ENCODE results near the gene RPL14. TPM values are rescaled to one million over a fixed set of nuclear protein-coding genes. Genes with fewer than 3 reads are reported as not detected.

RPL14 gene
- total RNA-seq = 178 and 195 TPM in 2 replicates

DNA sequence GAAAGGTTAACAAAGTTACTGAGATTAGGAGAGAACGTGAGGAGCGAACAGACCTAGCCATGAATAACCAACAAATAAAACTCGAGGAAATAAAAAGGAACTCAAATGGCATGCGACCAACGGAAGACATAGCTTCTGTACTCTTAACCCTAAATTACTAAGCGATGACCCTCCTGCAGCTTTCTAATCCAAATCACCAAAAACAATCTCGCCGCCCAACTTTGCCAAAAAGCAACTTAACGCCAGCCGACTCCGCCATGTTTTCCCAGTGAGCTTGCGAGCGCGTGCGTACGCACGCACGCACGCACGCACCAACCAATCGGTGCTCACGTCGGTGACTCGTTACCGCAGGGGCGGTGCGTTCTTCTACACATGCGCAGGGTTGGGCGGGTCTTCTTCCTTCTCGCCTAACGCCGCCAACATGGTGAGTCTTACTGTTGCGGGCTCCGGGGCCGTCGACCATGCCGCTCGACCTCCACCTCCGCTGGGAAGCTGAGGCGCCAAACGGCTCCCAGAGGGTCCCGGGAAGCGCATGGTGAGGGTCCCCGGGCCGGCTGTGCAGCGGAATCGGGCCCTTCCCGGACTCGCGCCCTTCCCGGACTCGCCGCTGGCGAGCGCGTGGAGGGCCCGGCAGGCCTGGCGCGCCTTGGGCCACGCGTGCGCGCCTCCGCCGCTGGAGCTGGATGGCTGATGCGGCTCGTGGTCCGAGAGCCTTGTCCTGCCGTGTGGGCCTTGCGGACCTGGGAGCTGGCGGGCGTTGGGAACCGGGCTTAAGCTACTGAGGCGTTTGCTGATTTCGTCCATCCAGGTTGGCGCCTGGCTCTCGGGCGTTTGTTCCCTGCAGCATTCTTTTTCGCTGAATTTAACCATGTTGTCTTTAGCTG, at the start of gene RPL14:
Gene RPL14, plus strand, starts transcription at position 400 of the 884 bp plus-strand sequence. Its CDS starts 133 bp downstream, at position 533.

DNA sequence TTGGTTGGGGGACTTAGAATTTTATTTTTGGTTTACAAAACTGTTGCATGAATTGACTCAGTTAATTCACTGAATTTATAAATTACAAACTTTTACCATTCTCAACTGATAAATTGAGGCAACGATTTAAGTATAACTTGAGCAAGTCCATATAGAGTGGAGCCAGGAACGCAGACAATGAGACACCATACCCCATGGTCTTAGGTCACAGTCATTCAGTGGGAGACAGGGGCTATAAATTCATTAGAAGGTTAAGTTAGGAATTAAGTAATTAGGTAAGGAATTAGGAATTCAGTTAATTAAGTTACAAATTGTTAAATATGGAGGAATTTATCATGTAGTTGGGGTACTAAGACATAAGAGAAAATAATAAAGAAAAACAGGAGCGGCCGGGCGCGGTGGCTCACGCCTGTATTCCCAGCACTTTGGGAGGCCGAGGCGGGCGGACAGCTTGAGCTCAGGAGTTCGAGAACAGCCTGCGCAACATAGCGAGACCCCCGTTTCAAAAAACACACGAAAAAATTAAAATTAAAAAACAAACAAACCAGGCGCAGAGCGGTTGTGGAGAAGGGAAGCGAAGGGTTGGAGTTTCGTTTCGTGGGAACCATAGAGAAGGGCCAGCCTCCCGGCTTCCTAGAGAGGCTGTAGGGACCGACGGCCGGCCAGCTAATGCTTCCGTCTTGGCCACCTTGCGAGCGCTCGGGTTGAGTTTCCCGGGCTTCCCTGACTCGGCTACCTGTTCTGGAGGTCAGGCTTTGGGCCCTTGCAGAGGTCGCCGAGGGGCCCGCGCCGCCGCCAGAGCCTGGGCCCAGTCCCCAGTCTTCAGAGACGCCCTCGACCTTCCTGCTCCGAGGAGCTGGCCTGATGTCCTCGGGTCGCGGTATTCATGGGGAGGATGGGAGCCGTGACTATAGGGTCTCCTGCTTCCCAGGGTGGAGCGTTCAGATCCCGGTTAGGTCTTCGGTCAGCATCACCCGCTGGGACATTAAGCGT, 19.6 kb downstream of the RPL14 start, which contains the start of gene ZNF619:
Gene ZNF619, plus strand, starts transcription at position 645 of the 993 bp plus-strand sequence. CDS start 858 bp downstream, outside the sequence.

DNA sequence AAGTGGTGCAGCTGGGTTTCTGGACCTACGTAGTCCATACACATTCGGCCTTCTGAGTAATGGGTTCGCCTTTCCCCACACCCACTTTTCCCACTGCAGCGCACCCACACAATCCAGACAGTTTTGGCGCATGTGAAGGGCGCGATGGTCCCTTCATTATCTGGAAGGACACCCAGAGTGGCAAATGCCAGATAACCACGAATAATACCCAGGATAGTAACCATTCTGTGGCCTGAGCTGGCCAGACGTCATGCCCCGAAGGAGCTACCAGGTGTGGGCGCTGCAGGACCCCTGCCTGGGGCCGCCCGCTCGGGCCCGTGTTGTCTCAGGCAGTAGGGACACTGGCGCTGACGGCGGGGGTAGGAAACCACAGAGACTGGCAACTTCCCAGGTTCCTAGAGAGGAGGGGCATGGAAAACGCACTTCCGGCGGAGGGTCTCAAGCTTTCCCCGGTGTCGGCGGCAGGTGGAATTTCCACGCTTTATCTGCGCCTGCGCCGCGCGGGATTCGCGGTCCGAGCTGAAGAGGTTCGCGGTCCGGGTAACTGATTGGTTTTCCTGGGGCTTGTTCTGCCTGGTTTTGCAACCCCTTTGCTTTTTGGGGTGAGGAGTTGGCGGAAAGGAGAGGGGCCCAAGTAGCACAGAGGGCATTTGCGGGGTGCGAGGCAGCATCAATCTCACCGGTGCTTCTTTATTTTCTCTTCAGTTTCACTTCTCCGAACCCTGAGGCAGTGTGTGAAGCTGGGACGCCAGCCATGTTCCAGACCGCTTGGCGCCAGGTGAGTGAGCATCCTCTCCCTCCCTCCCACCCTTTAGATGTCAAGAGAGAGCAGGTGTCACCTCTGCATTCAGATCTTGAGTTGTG, 48.7 kb downstream of the RPL14 start, which contains the start of gene ZNF620:
Gene ZNF620, plus strand, starts transcription at position 441 of the 864 bp plus-strand sequence. Its CDS starts 314 bp downstream, at position 755.

Small RNA genes within 50 kb of the gene (small RNA-seq; reads per million reads assigned to genes)
- gene RNU5B-2P = not detected

Other genes with a start within 250 kb of the RPL14 start
- gene EIF1B, start 147.6 kb upstream of the RPL14 start, total RNA-seq = 9.2 and 10.2 TPM in 2 replicates
- gene ENTPD3, start 70.2 kb upstream of the RPL14 start, total RNA-seq = 0.12 and 0.32 TPM in 2 replicates
- 8.0 and 8.9 TPM in 2 replicates for gene ZNF619, start 19.8 kb downstream of the RPL14 start, total RNA-seq
- gene ZNF620, start 48.7 kb downstream of the RPL14 start, total RNA-seq = 0.61 and 0.65 TPM in 2 replicates
- gene ZNF621, start 67.6 kb downstream of the RPL14 start, total RNA-seq = 19.6 and 24.7 TPM in 2 replicates

All from hair follicle dermal papilla cell (primary cell).